GM19455 (cell line): ENCODE results near the gene FSIP1.
"Not testable (repeated sequence)": the region's sequence is repeated elsewhere in the genome, so short reads cannot be mapped to it uniquely, and the experiment has no call there.

ENCODE experiments used
- ATAC-seq: cut with Tn5 transposase; IDR thresholded peaks from one replicate; pipeline ENCODE4 v1.9.1; 2021; ENCODE audit not compliant: unreplicated experiment

Gene FSIP1

GRCh38 chr15:39782441-39783138, at the start of gene FSIP1:
TSS of gene FSIP1 (minus strand) at chr15:39782841. CDS start at chr15:39776524, 6,317 bp downstream.
- peak; percentile 98 for ATAC-seq

DNA sequence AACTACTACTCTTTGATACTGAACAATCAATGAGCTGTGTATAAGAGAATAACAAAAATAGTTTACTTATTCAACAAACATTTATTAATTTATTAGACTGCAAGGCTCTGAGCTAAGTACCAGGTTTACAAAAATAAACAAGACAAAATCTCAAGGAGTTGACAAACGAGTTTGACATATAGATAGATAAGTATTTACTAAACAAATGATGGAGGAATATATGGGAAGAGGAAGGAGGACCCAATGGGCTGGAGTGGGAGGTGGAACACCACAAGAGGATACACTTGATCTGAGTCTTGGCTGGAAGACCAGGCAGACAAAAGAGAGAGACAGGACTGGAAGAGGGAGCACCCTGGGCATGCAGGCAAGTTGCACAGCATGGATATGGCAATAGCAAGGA, 47.5 kb upstream of the FSIP1 start:
- no peak for ATAC-seq

DNA sequence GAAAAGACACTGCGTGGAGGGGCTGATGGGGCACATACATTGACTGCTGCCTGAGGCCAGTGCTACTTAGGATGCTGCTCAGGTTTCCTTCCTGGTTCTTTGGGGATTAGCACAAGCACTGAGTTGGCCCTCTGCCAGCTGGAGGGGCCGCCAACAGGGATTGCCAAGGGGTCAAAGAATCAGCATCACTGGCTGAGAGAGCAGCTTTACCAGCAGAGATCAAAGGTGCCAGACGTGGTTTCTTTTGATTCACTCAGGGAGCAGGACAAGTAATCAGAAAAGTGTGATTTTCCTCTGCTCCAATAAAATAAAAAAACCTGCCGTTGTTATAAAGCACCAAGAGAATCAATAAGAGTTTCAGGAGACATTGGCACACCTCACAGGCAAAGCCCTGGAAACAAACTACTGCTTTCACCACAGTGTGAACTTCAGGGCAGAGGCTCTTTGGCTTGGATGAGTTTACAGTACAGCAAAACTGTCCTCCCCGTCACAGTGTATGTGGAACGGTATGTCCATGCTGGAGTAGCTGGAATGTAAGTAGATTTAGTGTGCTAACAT, 45.8 kb upstream of the FSIP1 start:
- no peak for ATAC-seq

- no peak for ATAC-seq
Measured at GRCh38 chr15:39826975-39827374, 44.3 kb upstream of the FSIP1 start.

- no peak for ATAC-seq
Measured at GRCh38 chr15:39823634-39824033, 41.0 kb upstream of the FSIP1 start.

GRCh38 chr15:39820050-39820602, 37.5 kb upstream of the FSIP1 start:
- no peak for ATAC-seq

DNA sequence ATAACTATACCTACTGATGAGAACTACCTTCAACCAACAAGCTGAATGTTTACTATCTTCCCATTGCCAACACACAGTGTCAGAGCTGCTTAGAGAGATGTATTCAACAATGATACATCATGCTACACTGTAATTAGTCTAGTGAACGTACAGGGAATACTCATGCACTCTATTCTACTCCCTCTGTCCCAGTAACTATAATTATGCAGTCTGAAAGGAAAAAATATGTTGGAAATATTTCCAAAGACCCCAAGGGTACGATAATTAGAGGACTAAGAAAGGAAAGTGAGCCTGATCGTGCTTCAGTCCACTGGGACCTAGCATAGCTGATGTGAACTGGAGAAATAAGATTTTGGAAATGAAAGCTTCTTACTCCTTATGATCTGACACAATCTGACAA, 36.9 kb upstream of the FSIP1 start:
- ATAC-seq = no peak

- no peak for ATAC-seq
Measured at GRCh38 chr15:39817892-39818291, 35.3 kb upstream of the FSIP1 start.

DNA sequence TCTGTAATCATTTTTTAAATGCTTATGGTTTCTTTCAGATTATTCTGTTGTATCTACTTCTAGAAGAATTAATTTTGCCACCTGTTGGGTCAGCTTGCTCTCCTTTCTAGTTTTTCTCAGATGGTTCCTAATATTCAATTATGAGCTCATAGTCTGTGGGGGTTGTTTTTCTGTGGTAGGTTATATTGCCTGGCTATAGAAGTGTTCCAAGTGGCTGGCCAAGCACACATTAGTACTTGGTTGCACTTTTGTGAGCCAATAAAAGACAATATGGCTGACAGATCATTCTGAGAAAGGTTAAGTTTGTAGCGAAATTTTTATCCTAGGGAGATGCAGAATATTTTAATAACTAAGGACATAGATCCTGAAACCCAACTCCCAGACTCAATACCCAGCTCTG, 31.8 kb upstream of the FSIP1 start:
- no peak for ATAC-seq

DNA sequence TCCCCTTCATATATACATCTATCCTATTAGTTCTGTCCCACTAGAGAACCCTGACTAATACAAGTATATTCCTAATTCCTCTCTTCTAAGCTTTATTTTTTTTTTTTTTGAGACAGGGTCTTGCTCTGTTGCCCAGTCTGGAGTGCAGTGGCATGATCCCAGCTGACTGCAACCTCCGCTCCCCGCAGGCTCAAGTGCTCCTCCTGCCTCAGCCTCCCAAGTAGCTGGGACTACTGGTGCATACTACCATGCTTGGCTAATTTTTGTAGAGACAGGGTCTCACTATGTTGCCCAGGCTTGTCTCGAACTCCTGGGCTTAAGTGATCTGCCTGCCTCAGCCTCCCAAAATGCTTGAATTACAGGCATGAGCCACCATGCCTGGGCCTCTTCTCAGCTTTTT, 30.0 kb upstream of the FSIP1 start:
- ATAC-seq = not testable (repeated sequence)

DNA sequence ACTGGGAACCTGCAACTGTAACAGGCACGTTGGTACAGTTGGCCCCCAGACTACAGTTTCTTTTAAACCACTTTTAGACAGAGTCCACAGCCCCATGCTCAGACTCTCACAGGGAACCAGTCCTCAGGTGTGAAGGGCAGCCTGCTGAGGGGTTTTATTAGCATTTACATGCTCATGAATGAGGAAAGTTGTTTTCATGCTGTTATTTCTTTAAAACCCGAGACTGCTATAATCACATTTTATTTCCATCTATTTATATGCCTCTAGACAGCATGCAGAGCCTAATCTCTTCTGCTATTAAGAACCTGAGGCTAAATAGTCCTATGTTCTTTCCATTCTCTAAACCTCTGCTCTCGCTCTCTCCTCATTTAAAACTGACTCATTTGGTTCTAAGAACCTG, 26.3 kb upstream of the FSIP1 start:
- ATAC-seq = no peak

GRCh38 chr15:39807791-39808190, 25.1 kb upstream of the FSIP1 start:
- no peak for ATAC-seq

GRCh38 chr15:39804026-39804425, 21.4 kb upstream of the FSIP1 start:
- ATAC-seq = no peak

GRCh38 chr15:39803016-39803415, 20.4 kb upstream of the FSIP1 start:
- no peak for ATAC-seq

DNA sequence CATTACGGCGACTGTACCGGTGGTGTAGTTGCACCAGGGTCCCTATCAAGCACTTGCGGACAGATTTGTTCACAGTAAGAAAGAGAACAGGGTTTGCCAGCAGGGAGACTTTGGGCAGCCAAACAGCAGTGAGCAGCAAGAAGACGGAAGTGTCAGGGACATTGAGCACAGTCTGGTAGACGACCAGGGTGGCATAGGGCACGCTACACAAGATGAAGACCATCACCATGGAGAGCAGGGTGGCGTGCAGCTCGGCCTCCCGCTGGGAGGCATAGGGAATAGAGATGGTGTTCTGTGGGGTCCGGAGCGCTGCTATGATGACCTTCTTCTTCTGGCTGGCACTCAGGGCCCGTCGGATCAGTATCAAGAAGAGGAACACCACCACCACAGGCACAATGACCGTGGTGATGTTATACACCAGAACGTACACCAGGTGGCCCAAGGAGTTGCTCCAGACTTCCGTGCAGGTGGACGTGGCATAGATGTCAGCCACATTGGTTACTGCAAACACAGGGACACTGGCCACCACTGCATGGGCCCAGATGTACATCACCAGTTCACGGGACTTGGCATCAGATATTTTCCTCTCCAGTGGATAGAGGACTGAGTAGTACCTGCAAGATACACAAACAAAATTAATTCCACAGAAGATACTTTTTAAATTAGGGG, 19.1 kb upstream of the FSIP1 start:
- ATAC-seq = no peak

- no peak for ATAC-seq
Measured at GRCh38 chr15:39799552-39800011, 16.9 kb upstream of the FSIP1 start.

DNA sequence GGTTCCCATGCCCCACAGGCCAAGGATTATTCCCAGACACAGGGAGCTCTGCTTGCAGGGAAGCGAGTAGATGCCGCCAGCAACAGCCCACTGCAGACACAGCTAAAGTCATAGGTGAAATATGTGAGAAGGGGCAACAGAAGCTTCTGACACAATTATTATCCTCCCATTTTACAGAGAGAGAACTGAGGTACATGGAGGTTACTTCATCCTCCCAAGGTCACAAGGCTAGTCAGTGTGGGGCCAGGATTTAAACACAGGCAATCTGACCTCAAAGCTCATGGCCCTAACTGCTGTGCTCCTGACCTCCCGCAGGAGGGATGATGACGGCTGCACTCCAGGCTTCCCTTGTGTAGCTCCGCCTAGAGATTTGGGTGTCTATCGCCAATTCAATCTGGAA, 15.7 kb upstream of the FSIP1 start:
- no peak for ATAC-seq

- no peak for ATAC-seq
Measured at GRCh38 chr15:39797407-39797806, 14.8 kb upstream of the FSIP1 start.

DNA sequence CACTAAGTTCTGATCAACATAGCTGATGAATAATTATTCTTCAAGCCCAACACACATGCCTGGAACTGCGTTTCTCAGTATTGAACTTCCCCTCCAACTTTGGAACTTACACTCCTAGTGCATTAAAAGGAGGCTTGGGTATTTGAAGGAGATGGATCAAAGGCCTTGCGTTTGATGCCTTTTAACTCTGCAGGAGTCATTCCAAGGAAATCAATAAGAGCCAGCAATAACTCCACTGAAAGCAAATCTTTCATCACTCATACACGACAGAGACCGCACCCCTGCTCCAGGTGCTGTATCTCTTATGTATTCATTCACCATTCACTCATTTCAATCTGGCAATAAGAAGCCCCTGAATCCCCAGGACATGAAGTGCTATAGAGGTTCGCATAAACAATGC, 14.0 kb upstream of the FSIP1 start:
- ATAC-seq = no peak

DNA sequence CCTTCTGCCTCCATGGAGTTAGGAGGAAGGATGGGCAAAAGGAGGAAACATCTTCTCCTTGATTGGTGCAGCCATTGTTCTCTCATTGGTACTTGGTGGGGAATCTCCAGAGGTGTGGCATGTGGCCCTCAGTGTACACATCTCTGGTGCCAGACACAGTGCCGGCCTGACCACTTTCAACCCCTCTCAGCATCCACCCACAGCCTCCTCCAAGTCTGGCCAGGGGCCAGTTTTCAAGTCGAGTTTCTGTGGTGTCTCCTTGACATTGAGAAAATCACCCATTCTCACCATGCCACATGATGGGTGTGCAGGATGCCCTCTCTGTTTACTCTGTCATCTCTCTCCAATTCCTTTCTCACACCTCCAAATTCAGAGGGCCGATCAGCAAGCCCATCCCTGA, 12.8 kb upstream of the FSIP1 start:
- ATAC-seq = no peak

DNA sequence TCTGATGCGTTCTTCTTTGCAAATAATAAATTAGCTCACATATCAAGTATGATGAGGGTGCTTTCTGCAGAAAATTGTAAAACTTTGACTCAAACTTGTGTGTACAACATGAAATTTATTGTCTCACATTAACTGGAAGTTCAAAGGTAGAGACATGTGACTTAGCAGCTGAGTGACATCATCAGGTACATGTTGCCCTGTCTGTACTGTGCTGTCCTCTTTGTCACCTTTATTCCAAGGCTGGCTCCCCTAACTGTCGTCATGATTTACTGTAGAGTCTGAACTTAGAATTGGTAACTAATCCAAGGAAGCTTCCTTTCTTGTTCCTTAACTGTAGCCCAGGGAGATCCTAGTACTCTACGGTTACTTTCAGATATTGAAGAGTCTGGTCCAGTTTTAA, 12.3 kb upstream of the FSIP1 start:
- no peak for ATAC-seq

GRCh38 chr15:39793923-39794322, 11.3 kb upstream of the FSIP1 start:
- no peak for ATAC-seq
